Gastrocnemius medialis (tissue), 4 donors: Measurements from ENCODE around the gene SALL3.

Experiments
- CTCF ChIP-seq, 5 experiments: fragments of 450-650 bp in 3 of 5; fragments of 200-600 bp in 2 of 5; sonication (generic) in 2 of 5; IDR thresholded peaks in 4 of 5; conservative IDR thresholded peaks in 1 of 5; 1 replicate in 4 of 5; 2 replicates in 1 of 5; pipeline ENCODE4 v1.5.1; 2016 to 2019; ENCODE audit warnings: antibody characterized with exemption in 5 of 5, mild to moderate bottlenecking in 3 of 5, moderate library complexity in 3 of 5
- POLR2A ChIP-seq, 2 donors: fragments of 450-650 bp; IDR thresholded peaks; one replicate each; pipeline ENCODE4 v1.6.1; 2017; ENCODE audit warnings: antibody characterized with exemption in 2 of 2, mild to moderate bottlenecking in 2 of 2, moderate library complexity in 2 of 2

- TF ChIP-seq CTCF (IDR thresholded peaks at IDR 0.05 in 4 of 5, conservative IDR thresholded peaks at IDR 0.05 in 1 of 5) = no peak
- no peak for TF ChIP-seq POLR2A (IDR thresholded peaks at IDR 0.05)
These were observed 62.7 kb downstream of the SALL3 start for GRCh38 chr18:79042276-79042675.
